Liver (tissue), 3 donors: Measurements from ENCODE around the gene EPHA6.

Experiments used
- EGR1 ChIP-seq, 2 donors: IDR thresholded peaks; 2 replicates each; pipeline ENCODE4 v1.6.1; 2016 to 2018; ENCODE audit warnings: antibody characterized with exemption in 2 of 2, low read depth in 2 of 2
- FOXA1 ChIP-seq: IDR thresholded peaks from 2 replicates; pipeline ENCODE4 v1.6.1; 2016; ENCODE audit warnings: antibody characterized with exemption
- GABPA ChIP-seq, 2 donors: IDR thresholded peaks in 1 of 2; conservative IDR thresholded peaks in 1 of 2; 2 replicates each; pipeline ENCODE4 v1.6.1; 2016; ENCODE audit warnings: antibody characterized with exemption in 2 of 2, mild to moderate bottlenecking in 1 of 2, moderate library complexity in 1 of 2
- JUND ChIP-seq, 2 donors: IDR thresholded peaks; 2 replicates each; pipeline ENCODE4 v1.6.1; 2016; ENCODE audit warnings: antibody characterized with exemption in 2 of 2
- RXRA ChIP-seq, 2 donors: IDR thresholded peaks; 2 replicates each; pipeline ENCODE4 v1.6.1; 2017 to 2018; ENCODE audit warnings: antibody characterized with exemption in 2 of 2, mild to moderate bottlenecking in 1 of 2
- SP1 ChIP-seq: IDR thresholded peaks from 2 replicates; pipeline ENCODE4 v1.6.1; 2018; ENCODE audit warnings: antibody characterized with exemption, mild to moderate bottlenecking
- TAF1 ChIP-seq: conservative IDR thresholded peaks from 2 replicates; pipeline ENCODE4 v1.6.1; 2016; ENCODE audit warnings: antibody characterized with exemption, mild to moderate bottlenecking
- YY1 ChIP-seq: IDR thresholded peaks from 2 replicates; pipeline ENCODE4 v1.6.1; 2016; ENCODE audit warnings: antibody characterized with exemption, mild to moderate bottlenecking
- TF ChIP-seq, protein P1 (sequence below): IDR thresholded peaks from 2 replicates; pipeline ENCODE4 v1.6.1; 2016; ENCODE audit warnings: antibody characterized with exemption, mild to moderate bottlenecking
- TF ChIP-seq, protein P2 (sequence below): fragments of 150-350 bp; IDR thresholded peaks from 2 replicates; pipeline ENCODE4 v1.5.1; 2017; ENCODE audit warnings: improper control_type of control experiment, low read depth, low read length; ENCODE audit not compliant: missing input control
- TF ChIP-seq, protein P3 (sequence below): IDR thresholded peaks from 2 replicates; pipeline ENCODE4 v1.6.1; 2016; ENCODE audit warnings: antibody characterized with exemption
- TF ChIP-seq, protein P4 (sequence below): IDR thresholded peaks from 2 replicates; pipeline ENCODE4 v1.6.1; 2016; ENCODE audit warnings: antibody characterized with exemption
- donor health status: healthy.
- donor health status: healthy.

GRCh38 chr3:97409612-97410011 lies 595.2 kb downstream of the EPHA6 start:
- TF ChIP-seq, protein P1, sequence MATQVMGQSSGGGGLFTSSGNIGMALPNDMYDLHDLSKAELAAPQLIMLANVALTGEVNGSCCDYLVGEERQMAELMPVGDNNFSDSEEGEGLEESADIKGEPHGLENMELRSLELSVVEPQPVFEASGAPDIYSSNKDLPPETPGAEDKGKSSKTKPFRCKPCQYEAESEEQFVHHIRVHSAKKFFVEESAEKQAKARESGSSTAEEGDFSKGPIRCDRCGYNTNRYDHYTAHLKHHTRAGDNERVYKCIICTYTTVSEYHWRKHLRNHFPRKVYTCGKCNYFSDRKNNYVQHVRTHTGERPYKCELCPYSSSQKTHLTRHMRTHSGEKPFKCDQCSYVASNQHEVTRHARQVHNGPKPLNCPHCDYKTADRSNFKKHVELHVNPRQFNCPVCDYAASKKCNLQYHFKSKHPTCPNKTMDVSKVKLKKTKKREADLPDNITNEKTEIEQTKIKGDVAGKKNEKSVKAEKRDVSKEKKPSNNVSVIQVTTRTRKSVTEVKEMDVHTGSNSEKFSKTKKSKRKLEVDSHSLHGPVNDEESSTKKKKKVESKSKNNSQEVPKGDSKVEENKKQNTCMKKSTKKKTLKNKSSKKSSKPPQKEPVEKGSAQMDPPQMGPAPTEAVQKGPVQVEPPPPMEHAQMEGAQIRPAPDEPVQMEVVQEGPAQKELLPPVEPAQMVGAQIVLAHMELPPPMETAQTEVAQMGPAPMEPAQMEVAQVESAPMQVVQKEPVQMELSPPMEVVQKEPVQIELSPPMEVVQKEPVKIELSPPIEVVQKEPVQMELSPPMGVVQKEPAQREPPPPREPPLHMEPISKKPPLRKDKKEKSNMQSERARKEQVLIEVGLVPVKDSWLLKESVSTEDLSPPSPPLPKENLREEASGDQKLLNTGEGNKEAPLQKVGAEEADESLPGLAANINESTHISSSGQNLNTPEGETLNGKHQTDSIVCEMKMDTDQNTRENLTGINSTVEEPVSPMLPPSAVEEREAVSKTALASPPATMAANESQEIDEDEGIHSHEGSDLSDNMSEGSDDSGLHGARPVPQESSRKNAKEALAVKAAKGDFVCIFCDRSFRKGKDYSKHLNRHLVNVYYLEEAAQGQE = no peak
- TF ChIP-seq, protein P2, sequence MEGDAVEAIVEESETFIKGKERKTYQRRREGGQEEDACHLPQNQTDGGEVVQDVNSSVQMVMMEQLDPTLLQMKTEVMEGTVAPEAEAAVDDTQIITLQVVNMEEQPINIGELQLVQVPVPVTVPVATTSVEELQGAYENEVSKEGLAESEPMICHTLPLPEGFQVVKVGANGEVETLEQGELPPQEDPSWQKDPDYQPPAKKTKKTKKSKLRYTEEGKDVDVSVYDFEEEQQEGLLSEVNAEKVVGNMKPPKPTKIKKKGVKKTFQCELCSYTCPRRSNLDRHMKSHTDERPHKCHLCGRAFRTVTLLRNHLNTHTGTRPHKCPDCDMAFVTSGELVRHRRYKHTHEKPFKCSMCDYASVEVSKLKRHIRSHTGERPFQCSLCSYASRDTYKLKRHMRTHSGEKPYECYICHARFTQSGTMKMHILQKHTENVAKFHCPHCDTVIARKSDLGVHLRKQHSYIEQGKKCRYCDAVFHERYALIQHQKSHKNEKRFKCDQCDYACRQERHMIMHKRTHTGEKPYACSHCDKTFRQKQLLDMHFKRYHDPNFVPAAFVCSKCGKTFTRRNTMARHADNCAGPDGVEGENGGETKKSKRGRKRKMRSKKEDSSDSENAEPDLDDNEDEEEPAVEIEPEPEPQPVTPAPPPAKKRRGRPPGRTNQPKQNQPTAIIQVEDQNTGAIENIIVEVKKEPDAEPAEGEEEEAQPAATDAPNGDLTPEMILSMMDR = no peak
- TF ChIP-seq, protein P3, sequence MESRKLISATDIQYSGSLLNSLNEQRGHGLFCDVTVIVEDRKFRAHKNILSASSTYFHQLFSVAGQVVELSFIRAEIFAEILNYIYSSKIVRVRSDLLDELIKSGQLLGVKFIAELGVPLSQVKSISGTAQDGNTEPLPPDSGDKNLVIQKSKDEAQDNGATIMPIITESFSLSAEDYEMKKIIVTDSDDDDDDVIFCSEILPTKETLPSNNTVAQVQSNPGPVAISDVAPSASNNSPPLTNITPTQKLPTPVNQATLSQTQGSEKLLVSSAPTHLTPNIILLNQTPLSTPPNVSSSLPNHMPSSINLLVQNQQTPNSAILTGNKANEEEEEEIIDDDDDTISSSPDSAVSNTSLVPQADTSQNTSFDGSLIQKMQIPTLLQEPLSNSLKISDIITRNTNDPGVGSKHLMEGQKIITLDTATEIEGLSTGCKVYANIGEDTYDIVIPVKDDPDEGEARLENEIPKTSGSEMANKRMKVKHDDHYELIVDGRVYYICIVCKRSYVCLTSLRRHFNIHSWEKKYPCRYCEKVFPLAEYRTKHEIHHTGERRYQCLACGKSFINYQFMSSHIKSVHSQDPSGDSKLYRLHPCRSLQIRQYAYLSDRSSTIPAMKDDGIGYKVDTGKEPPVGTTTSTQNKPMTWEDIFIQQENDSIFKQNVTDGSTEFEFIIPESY = no peak
- TF ChIP-seq SP1 (no peak), GABPA (IDR thresholded peaks at IDR 0.05 in 1 of 2, conservative IDR thresholded peaks at IDR 0.05 in 1 of 2) (no peak), JUND (IDR thresholded peaks at IDR 0.05) (no peak), FOXA1 (no peak), EGR1 (IDR thresholded peaks at IDR 0.05; ENCODE audit: low read depth in 2 of 2) (no peak), YY1 (no peak), RXRA (IDR thresholded peaks at IDR 0.05) (no peak), TAF1 (no peak)
- TF ChIP-seq, protein P4, sequence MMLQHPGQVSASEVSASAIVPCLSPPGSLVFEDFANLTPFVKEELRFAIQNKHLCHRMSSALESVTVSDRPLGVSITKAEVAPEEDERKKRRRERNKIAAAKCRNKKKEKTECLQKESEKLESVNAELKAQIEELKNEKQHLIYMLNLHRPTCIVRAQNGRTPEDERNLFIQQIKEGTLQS = no peak
